ENCODE results near the gene COX6B2. TPM values are rescaled to one million over a fixed set of nuclear protein-coding genes. Genes with fewer than 3 reads are reported as not detected.

The COX6B2 gene
- total RNA-seq, 1 experiment from 2014 or later: 0.80 TPM

- H3K79me2 ChIP-seq (ENCODE audit: low read length): peaks cover 29% of the 10 kb centered on the region
- H3K27ac ChIP-seq (ENCODE audit: low read length): no peak overlapping the region
- H3K27me3 ChIP-seq (ENCODE audit: low read length): no peaks in the 10 kb centered on the region
- TF ChIP-seq EZH2phosphoT487 (IDR thresholded peaks at IDR 0.05; ENCODE audit: borderline replicate concordance, low read length) (no peak), CTCF (conservative IDR thresholded peaks at IDR 0.05; ENCODE audit: low read depth, low read length) (no peak), EZH2 (IDR thresholded peaks at IDR 0.05; ENCODE audit: low read length, unreplicated experiment) (no peak)
- peaks cover 7% of the 10 kb centered on the region for H3F3A ChIP-seq (ENCODE audit: low read length, unreplicated experiment)
- ChIA-PET CTCF (no interaction called here), POLR2A (ENCODE audit: unreplicated experiment) (interaction anchor here (1.0 kb wide), 1 partner anchor 15 kb away, joined by 14 read pairs; the partner anchor contains the start of gene UBE2S)
- no peaks in the 10 kb centered on the region for H3K9me2 ChIP-seq (replicated peaks; ENCODE audit: low read length)
- H3K4me3 ChIP-seq (ENCODE audit: low read length): no peak overlapping the region
- H3K9me3 ChIP-seq (ENCODE audit: low read length): no peaks in the 10 kb centered on the region
- no TSS peak for BruUV-seq (replicated peaks)
- no peak overlapping the region for H3K9ac ChIP-seq (ENCODE audit: low read length)
- peaks cover 44% of the 10 kb centered on the region for H4K20me1 ChIP-seq (ENCODE audit: low read length)
- H3K4me1 ChIP-seq (ENCODE audit: insufficient read depth, low read length): peaks cover 17% of the 10 kb centered on the region
- intact Hi-C loops (cut with micrococcal nuclease): no loop called here
- no peak overlapping the region for H3K4me2 ChIP-seq (ENCODE audit: low read length)
- DNase-seq (peak; percentile 46), ATAC-seq (peak; percentile 33)
- peaks cover 27% of the 10 kb centered on the region for H3K36me3 ChIP-seq (ENCODE audit: low read depth, low read length)
- no peak overlapping the region for H2AFZ ChIP-seq (ENCODE audit: low read length)
Observed at GRCh38 chr19:55391702-55392615, 37.4 kb upstream of the COX6B2 start.

- H3K4me2 ChIP-seq (ENCODE audit: low read length): no peak overlapping the region
- ATAC-seq (peak; percentile 10), DNase-seq (no peak)
- intact Hi-C loops (cut with micrococcal nuclease): no loop called here
- H3K4me1 ChIP-seq (ENCODE audit: insufficient read depth, low read length): peaks cover 18% of the 10 kb centered on the region
- H3K27ac ChIP-seq (ENCODE audit: low read length): no peak overlapping the region
- peaks cover 36% of the 10 kb centered on the region for H3K79me2 ChIP-seq (ENCODE audit: low read length)
- no peaks in the 10 kb centered on the region for H3K9me3 ChIP-seq (ENCODE audit: low read length)
- TF ChIP-seq EZH2phosphoT487 (IDR thresholded peaks at IDR 0.05; ENCODE audit: borderline replicate concordance, low read length) (no peak), EZH2 (IDR thresholded peaks at IDR 0.05; ENCODE audit: low read length, unreplicated experiment) (no peak), CTCF (conservative IDR thresholded peaks at IDR 0.05; ENCODE audit: low read depth, low read length) (no peak)
- POLR2A ChIA-PET (ENCODE audit: unreplicated experiment): interaction anchor here (1.0 kb wide), 1 partner anchor 16 kb away, joined by 14 read pairs; the partner anchor contains the start of gene UBE2S
- H3K36me3 ChIP-seq (ENCODE audit: low read depth, low read length): peaks cover 34% of the 10 kb centered on the region
- no peaks in the 10 kb centered on the region for H3K27me3 ChIP-seq (ENCODE audit: low read length)
- no peak overlapping the region for H2AFZ ChIP-seq (ENCODE audit: low read length)
- peaks cover 52% of the 10 kb centered on the region for H4K20me1 ChIP-seq (ENCODE audit: low read length)
- H3K9me2 ChIP-seq (replicated peaks; ENCODE audit: low read length): no peaks in the 10 kb centered on the region
- BruUV-seq (replicated peaks): no TSS peak
- no peak overlapping the region for H3K4me3 ChIP-seq (ENCODE audit: low read length)
- no peak overlapping the region for H3K9ac ChIP-seq (ENCODE audit: low read length)
- CTCF ChIA-PET: no interaction called here
- H3F3A ChIP-seq (ENCODE audit: low read length, unreplicated experiment): peaks cover 7% of the 10 kb centered on the region
Observed at GRCh38 chr19:55391191-55391670, 36.7 kb upstream of the COX6B2 start.

GRCh38 chr19:55390461-55390880 lies 36.0 kb upstream of the COX6B2 start:
- ChIA-PET CTCF (no interaction called here), POLR2A (ENCODE audit: unreplicated experiment) (no interaction called here)
- H3K4me1 ChIP-seq (ENCODE audit: insufficient read depth, low read length): peaks cover 18% of the 10 kb centered on the region
- H3F3A ChIP-seq (ENCODE audit: low read length, unreplicated experiment): peaks cover 7% of the 10 kb centered on the region
- ATAC-seq (no peak), DNase-seq (no peak)
- BruUV-seq (replicated peaks): no TSS peak
- peaks cover 36% of the 10 kb centered on the region for H3K36me3 ChIP-seq (ENCODE audit: low read depth, low read length)
- H3K9me2 ChIP-seq (replicated peaks; ENCODE audit: low read length): no peaks in the 10 kb centered on the region
- H3K4me3 ChIP-seq (ENCODE audit: low read length): no peak overlapping the region
- TF ChIP-seq EZH2 (IDR thresholded peaks at IDR 0.05; ENCODE audit: low read length, unreplicated experiment) (no peak), CTCF (conservative IDR thresholded peaks at IDR 0.05; ENCODE audit: low read depth, low read length) (no peak), EZH2phosphoT487 (IDR thresholded peaks at IDR 0.05; ENCODE audit: borderline replicate concordance, low read length) (no peak)
- H4K20me1 ChIP-seq (ENCODE audit: low read length): peaks cover 54% of the 10 kb centered on the region
- intact Hi-C loops (cut with micrococcal nuclease): no loop called here
- no peaks in the 10 kb centered on the region for H3K9me3 ChIP-seq (ENCODE audit: low read length)
- no peak overlapping the region for H3K4me2 ChIP-seq (ENCODE audit: low read length)
- peaks cover 41% of the 10 kb centered on the region for H3K79me2 ChIP-seq (ENCODE audit: low read length)
- H3K27me3 ChIP-seq (ENCODE audit: low read length): no peaks in the 10 kb centered on the region
- H2AFZ ChIP-seq (ENCODE audit: low read length): no peak overlapping the region
- H3K9ac ChIP-seq (ENCODE audit: low read length): no peak overlapping the region
- H3K27ac ChIP-seq (ENCODE audit: low read length): no peak overlapping the region

Measured in PC-3 (cell line).